LHCN-M2 (cell line): Measurements from ENCODE around the gene TOMM20L. TPM values are rescaled to one million over a fixed set of nuclear protein-coding genes. Genes with fewer than 3 reads are reported as not detected.
"Not testable (repeated sequence)": the region's sequence is repeated elsewhere in the genome, so short reads cannot be mapped to it uniquely, and the experiment has no call there.

Experiments used
- DNase-seq: peaks from one replicate; pipeline ENCODE4 v3.0.0-alpha.2; 2012; ENCODE audit warnings: low read depth
- polyA plus RNA-seq: library from polyadenylated mRNA; unstranded; fragments of >200 nt; gene quantifications from one replicate; pipeline ENCODE4 v1.2.1, GENCODE V29; 2012; ENCODE audit warnings: missing spikeins
- total RNA-seq: library from RNA; depleted of rRNA; stranded (reverse); fragments of >200 nt; gene quantifications from 2 replicates; pipeline ENCODE4 v1.2.3, GENCODE V29; 2014; rRNA removed

The TOMM20L gene
- not detected in 2 replicates for total RNA-seq
- polyA plus RNA-seq = 0.11 TPM

DNA sequence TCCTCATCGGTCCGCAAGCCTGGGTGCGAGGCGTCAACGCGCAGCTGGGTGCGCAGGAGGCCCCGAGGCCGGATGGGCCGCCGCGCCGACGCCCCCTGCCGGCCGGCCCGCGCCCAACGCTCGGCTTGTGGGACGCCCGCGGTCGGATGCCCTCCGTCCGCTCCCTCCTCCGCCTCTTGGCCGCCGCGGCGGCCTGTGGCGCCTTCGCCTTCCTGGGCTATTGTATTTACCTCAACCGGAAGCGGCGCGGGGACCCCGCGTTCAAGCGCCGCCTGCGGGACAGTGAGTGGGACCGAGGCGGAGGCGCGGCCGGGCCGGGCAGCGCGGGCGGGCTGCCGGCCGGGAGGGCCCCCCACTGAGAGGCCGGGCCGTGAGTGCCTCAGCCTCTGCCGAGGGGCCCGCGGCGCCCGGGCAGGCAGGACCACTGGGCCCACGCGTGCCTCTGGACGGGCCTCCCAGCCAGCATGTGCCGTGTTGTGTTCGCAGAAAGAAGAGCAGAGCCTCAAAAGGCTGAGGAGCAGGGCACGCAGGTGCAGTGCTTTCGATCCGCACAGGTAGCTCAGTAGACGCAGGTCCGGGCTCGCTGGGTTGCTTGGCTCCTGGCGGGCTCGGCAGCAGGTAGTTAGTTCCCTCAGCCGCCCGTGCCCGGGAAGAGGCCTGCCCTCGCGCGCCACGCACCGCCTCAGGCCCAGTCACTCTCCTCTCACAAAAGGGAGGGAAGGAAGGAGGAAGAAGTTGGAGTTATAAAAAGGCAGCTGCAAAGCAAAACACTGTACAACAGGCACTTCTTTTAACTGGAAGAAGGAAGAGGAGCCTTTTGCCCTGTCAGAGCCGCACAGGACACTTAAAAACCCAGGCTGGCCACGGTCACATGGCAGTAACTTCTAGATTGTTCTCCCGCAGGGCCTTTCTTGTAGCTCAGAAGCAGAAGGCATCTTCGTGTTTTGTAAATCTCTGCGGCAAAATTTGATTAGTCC, at the start of gene TOMM20L:
Gene TOMM20L, plus strand, starts transcription at position 119 of the 977 bp plus-strand sequence. Its CDS starts 28 bp downstream, at position 147.
- peak; percentile 59 for DNase-seq

DNA sequence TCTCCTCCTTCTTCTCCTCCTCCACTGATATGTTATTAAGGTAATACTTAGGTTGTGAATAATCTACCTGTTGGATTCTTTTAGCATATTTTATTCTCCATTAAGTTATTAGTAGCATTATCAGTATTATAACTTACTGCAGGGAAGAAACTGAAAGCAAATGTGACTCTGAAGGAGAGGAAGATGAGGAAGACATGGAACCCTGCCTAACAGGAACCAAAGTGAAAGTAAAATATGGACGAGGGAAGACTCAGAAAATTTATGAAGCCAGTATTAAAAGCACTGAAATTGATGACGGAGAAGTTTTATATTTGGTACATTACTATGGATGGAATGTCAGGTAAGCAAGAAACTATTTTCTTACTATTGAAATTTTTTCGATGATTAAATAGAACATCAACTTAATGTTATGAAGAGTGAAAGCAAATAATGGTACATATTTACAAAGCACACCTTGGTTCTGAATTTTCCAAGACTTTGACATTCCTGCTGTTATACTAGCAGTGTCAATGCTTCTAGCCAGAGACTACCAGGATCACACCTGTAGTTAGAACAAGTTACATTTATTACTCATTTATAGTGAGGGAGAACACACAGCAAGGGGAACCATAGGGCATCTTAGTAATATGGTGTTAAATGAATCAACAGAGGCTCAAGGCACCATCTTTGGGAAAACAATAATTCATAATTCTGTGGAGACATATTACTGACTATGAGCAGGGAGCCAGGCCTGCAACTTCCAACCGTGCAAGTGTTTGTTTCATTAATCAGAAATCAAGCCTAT, 42.0 kb upstream of the TOMM20L start:
- DNase-seq = peak; percentile 3

DNA sequence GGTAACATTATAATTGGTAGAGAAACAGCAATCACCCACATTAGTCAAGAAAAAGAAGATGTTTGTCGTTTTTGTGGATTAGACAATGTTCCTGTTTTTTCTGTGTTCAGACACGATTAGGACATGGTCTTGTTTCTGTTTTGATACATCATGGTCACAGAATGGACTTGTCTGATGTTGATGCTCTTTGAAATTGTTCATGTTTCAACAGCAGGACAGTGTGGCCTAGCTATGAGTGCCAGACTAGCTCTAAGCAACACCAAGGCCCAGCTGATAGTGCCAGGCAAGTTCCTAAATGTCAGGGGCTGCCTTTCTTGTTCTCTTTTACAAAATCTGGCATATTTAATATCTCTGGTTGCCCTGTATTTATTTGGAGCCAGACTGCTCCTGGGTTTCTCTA, 40.9 kb upstream of the TOMM20L start:
- no peak for DNase-seq

DNA sequence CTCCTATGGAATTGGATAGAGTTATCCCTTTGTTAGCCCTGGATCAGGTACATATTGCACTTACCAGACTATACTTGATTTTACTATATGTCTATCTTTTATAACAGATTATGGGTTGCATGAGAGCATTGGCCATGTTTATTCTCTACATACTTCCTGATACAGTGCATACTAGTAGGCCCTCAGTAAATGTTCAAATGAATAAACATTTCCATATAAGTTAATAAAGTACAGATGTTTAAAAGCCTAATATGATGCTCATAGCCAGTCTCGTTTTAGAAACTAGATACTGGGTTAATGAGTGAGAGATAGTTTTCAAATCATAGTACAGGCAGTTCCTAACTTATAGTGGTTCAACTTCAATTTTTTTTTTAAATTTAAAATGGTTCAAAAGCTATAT, 39.5 kb upstream of the TOMM20L start:
- DNase-seq = no peak

DNA sequence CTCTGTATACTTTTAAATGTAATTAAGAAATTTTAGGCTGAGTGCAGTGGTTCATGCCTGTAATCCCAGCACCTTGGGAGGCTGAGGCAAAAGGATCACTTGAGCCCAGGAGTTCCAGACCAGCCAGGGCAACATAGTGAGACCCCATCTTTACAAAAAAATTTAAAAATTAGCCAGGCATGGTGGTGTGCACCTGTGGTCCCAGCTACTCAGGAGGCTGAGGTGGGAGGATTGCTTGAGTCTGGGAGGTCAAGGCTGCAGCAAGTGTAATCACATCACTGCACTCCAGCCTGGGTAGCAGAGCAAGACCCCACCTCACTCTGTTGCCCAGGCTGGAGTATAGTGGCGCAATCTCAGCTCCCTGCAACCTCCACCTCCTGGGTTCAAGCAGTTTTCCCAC, 33.5 kb upstream of the TOMM20L start:
- not testable (repeated sequence) for DNase-seq

DNA sequence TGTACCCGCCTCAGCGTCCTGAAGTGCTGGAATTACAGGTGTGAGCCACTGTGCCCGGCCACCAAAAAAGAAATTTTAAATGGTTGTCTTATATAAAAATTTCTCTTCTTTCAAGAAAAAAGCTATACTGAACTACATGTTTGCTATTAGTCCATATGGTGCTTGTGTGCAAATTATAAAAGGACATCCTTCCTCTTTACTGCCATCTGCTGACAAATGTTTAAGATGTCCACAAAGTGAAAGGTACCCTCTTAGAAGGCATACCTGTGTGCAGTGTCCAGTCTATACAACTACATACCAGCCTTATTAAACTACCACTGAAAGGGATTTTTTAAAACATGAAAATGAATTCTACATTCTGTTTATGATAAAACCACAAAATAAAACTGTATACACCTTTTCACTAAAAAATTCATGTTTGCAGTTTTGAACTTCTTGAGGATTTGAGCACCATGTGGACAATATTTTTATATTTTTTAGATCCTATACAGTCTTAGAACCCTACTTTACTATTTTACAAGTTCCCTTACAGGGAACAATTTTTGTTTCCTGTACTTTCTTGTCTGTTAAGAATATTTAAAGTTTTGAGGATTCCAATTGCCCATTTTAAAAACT, 32.8 kb upstream of the TOMM20L start:
- DNase-seq = peak; percentile 11

DNA sequence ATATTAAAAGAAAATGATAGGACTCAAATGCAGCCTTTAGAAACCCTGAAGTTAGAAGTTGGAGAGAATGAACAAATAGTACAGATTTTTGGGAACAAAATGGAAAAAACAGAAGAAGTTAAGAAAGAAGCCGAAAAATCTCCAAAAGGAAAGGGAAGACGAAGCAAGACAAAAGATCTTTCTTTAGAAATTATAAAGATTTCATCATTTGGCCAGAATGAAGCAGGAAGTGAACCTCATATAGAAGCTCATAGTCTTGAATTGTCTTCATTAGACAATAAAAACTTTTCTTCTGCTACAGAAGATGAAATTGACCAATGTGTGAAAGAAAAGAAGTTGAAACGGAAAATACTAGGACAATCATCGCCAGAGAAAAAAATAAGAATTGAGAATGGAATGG, 31.4 kb upstream of the TOMM20L start:
- no peak for DNase-seq

DNA sequence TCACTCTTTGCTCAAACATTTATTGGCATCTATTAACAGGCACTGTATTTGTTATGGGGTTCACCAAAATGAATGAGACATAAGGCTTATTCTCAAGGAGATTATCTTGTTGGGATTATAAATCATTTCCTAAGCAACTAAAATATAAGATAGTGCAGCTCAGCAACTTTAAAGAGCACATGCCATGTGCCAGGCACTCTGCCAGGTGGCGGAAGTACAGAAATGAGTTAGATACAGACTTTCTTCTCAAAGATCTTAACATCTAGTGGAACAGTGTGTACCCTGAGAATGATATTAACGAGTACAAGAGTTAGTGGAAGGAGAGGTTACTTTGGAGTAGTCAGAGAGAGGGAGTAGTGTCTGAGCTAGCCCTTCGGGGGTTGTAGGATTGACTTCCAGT, 28.4 kb upstream of the TOMM20L start:
- DNase-seq = no peak

DNA sequence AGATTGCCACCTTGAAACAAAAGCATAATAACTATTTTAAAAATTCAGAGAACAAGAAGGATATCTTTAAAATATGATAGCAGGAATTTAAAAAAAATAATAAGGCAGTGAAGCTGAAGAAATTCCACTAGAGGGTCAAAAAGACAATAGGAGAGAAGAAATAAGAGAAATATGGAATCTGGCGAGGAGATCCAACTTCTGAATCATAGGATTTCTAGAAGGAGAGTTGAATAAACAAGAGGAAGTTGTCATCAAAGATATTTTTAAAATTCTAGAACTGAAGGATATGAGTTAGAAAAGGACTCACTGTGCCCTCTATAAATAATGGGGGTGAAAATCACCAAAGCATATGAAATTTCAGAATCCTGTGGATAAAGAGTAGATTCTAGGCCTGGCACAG, 26.8 kb upstream of the TOMM20L start:
- DNase-seq = peak; percentile 2

DNA sequence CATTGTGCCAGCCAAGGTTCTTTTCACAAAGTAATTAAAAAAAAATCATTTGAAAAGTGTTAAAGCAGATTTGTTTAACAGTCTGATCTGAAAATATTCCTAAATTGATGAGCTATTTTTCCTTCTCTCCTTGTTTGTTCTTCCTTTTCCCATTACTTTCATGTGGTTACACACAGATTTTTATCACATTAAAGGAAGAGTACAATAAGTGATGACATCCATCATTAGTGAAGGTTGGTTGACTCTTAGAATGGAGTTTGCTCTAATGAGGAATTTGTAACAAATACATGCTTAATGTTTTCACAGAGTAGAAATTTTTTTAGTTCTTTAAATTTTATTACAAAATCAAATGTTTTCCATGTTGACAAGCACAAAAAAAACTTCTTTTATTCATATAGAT, 18.9 kb upstream of the TOMM20L start:
- DNase-seq = no peak

DNA sequence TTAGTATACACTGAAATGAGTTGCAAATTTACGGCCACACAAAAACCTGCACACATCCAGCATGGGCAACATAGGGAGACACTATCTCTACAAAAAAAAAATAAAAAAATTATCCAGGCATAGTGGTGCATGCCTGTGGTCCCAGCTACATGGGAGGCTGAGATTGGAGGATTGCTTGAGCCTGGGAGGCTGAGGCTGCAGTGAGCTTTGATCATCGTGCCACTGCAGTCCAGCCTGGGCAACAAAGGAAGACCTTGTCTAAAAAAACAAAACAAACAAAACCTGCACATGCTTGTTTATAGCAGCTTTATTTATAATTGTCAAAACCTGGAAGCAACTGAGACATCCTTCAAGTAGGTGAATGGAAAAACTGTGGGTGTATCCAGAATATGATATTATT, 4.9 kb upstream of the TOMM20L start:
- DNase-seq = no peak

DNA sequence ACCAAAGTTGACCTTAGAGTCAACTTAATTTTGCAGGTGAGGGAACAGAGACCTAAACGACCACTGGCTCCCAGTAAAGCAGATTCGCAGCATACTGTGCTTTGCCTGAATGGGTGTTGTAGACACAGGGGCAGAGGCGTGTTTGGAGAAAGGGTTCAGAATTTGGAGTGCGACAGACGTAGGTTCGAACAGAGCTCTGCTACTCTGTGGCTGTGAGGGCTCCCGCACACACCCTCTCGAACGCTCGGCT, 243 bp upstream of the TOMM20L start:
- DNase-seq = no peak

DNA sequence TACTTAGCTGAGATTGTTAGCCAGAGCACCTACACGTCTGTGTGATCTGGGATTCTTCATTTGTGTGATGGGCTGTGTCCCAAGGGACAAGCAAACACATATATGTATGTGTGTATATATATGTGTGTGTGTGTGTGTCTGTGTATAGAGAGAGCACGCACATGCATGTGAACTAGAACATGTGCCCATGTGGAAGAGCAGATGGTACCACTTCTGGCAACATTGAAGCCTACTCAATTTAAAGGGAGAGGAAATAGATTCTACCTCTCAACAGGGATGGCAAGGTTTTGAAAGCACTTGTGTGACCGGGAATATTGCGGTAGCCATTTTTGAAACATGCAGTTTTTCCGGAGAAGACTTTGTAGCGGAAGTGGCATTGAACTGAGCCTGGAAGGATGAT, 1.4 kb downstream of the TOMM20L start:
- no peak for DNase-seq

DNA sequence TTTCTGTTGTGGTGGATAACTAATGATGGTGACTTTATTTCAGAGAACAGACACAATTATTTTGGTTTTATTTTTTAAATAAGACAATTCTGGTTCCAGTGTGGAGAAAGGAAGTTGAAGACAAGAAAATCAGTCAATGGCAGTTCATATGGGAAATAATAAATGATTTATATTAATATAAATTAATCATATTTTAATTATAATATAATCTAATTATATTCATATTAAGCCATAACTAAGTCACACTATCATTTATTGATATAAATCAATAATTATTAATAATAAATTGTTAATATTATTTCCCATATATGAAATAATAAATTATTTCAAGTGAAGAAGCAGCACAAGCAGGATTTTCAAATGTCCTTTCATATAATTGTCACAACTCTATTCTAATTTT, 2.8 kb downstream of the TOMM20L start:
- no peak for DNase-seq

DNA sequence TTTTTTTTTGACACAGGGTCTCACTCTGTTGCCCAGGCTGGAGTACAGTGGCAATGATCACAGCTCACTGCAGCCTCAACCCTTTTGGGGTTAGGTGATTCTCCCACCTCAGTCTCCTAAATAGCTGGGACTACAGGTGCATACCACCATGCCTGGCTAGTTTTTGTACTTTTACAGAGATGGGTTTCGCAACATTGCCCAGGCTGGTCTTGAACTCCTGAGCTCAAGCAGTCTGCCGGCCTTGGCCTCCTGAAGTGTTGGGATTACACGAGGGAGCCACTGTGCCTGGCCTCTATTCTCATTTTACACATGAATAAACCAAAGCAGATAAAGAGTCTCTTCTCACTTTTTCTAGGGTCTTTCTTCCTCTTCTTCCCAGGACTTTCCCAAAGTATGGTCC, 3.2 kb downstream of the TOMM20L start:
- no peak for DNase-seq

DNA sequence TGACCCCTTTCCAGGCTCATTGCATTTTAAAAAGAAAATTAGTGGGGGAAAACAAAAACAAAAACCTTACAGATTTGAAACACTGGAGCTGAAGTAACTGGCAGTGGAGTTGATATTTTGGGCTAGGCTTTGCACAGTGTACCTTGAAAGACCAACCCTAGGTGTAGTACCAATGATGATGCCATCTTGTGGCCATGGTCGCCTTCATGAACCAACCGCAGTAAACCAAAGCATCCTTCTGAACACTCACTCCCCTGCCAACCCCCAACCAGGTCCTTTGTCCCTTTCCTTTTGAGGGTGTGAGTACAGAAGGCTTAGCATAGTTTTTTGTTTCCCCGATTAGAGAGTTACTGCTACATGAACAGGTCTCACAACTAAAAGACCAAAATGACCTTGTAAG, 5.9 kb downstream of the TOMM20L start:
- DNase-seq = no peak

DNA sequence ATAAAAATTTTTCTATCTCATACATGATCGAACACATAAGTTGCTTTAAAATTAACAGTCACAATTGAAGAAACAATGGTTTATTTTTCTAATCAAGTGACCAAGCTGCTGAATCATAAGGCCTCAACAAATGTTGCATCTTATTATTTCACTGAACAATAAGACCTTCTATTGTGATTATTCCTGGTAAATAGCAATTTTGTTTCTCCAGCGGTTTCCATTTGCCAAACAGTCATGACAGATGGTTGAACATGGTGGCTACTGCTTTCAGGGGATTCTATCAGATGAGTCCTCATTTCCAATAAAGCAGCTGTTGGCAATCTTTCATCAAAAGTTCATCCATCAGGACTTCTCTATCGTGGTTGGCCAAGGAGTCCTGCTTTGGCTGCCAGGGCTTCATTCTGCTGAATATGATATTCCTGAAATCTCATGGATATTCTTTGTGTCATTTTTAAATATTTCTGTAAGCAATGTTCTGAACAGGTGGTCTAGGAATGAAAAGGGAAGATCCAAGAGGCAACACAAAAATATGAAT, 13.0 kb downstream of the TOMM20L start:
- DNase-seq = no peak

DNA sequence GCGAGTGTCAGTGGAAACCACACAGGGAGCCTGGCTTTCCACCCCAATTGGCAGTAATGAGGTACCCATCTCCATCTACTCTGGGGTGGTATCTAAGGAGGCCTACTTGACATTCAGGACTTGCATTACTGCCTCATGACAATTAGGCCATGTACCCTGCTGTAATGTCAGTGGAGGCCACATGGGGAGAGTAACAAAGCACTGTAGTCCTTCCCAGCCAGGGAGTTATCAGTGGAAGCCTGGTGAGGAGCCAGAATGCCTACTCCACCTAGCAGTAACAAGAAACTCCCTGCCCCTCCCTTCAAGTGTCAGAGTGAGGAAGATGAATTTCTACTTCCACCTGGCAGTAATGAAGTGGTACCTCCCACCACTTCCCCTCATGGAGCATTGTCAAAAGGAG, 19.1 kb downstream of the TOMM20L start:
- no peak for DNase-seq

DNA sequence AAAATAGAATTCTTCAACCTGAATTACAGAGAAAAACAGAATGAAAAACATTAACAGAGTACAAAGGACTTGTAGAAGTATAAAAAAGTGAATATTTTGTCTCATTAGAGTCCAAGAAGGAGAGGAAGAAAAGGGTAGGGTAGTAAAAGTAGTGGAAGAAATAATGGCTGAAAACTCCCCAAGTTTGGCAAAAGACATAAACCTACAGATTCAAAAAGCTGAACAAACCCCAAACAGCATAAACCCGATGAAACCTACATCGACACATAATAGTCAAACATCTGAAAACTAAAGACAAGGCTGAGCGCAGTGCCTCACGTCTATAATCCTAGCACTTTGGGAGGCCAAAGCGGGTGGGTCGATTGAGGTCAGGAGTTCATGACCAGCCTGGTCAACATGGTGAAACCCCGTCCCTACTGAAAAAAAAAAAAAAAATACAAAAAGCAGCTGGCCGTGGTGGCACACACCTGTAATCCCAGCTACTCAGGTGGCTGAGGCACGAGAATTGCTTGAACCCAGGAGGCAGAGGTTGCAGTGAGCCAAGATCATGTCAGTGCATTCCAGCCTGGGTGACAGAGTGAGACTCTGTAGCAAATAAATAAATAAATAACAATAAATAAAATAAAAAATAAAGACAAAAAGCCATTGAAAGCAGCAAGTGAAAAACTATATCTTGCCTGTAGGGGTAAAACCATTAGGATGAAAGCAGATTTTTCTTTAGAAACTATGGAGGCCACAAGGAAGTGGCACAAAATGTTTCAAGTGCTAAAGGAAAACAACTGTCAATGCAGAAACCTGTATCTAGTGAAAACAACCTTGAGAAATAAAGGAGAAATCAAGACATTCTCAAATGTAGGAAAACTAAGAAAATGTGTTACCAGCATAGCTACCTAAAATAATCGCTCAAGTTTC, 20.2 kb downstream of the TOMM20L start:
- no peak for DNase-seq

DNA sequence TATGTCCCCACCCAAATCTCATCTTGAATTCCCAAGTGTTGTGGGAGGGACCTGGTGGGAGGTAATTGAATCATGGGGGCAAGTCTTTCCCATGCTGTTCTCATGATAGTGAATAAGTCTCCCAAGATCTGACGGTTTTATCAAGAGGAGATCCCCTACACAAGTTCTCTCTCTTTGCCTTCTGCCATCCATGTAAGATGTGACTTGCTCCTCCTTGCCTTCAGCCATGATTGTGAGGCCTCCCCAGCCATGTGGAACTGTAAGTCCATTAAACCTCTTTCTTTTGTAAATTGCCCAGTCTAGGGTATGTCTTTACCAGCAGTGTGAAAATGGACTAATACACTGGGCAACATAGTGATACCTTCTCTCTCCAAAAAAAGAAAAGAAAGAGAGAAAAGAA, 21.2 kb downstream of the TOMM20L start:
- not testable (repeated sequence) for DNase-seq

DNA sequence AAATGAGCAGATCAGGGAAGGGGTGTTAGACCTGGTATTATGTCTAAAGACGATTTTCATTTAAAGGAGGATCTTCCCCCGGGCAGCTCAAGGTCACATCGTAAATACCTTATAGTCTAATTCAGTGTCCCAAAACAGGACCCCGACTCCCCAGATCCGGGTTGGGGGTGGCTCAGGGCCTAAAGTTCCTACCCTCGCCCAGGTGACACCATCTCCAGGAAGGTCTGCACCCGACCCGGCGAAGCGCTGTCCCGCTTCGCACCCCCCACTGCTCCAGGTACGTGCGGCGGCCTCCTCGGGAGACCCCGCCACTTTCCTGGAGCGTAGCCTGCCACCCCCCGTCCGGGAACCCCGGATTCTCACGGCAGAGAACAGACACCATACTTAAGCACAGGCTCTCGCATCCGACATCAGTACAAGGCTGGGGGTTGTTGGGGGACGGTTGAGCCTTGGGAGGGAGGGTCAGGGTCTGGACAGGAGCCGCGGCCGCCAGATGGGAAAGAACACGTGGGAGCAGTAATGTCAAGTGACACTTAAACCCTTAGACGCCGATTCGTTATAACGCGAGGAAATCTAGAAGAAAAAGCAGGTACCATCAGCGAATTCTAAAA, 31.0 kb downstream of the TOMM20L start:
- DNase-seq = peak; percentile 67
